GM19025 (cell line): ENCODE data around the gene SUPT4H1.
A peak's percentile ranks its signal among the peaks of the same experiment; 100 is the strongest.

Experiments
- ATAC-seq: cut with Tn5 transposase; IDR thresholded peaks from one replicate; pipeline ENCODE4 v1.9.1; 2021; ENCODE audit warnings: mild to moderate bottlenecking, low read depth, moderate library complexity; ENCODE audit not compliant: unreplicated experiment

The SUPT4H1 gene

GRCh38 chr17:58365185-58365979 lies 13.4 kb upstream of the SUPT4H1 start:
- no peak for ATAC-seq

- no peak for ATAC-seq
Measured at GRCh38 chr17:58364270-58364942, 12.4 kb upstream of the SUPT4H1 start.

- no peak for ATAC-seq
Measured at GRCh38 chr17:58363457-58364185, 11.6 kb upstream of the SUPT4H1 start.

GRCh38 chr17:58362368-58363014 lies 10.5 kb upstream of the SUPT4H1 start:
- no peak for ATAC-seq

GRCh38 chr17:58360296-58361063 lies 8.5 kb upstream of the SUPT4H1 start:
- no peak for ATAC-seq

- no peak for ATAC-seq
Measured at GRCh38 chr17:58358408-58359172, 6.6 kb upstream of the SUPT4H1 start.

GRCh38 chr17:58357312-58358297 lies 5.6 kb upstream of the SUPT4H1 start:
- ATAC-seq, result no peak

- ATAC-seq, result no peak
Measured at GRCh38 chr17:58356231-58356630, 4.2 kb upstream of the SUPT4H1 start.

GRCh38 chr17:58354541-58355216 lies 2.7 kb upstream of the SUPT4H1 start:
- ATAC-seq, result no peak

- ATAC-seq, result no peak
Measured at GRCh38 chr17:58353389-58353825, 1.4 kb upstream of the SUPT4H1 start.

- no peak for ATAC-seq
Measured at GRCh38 chr17:58352596-58353388, 791 bp upstream of the SUPT4H1 start.

GRCh38 chr17:58351182-58351581 lies 819 bp downstream of the SUPT4H1 start:
- no peak for ATAC-seq

GRCh38 chr17:58348038-58348437 lies 4.0 kb downstream of the SUPT4H1 start:
- ATAC-seq, result no peak

GRCh38 chr17:58345500-58345899 lies 6.5 kb downstream of the SUPT4H1 start:
- ATAC-seq, result no peak

GRCh38 chr17:58344791-58345157 lies 7.2 kb downstream of the SUPT4H1 start:
- peak; percentile 25 for ATAC-seq

GRCh38 chr17:58344047-58344790 lies 7.8 kb downstream of the SUPT4H1 start:
- ATAC-seq, result peak; percentile 83
